H1 (cell line): Measurements from ENCODE around the gene ATP6V0E2. TPM values are rescaled to one million over a fixed set of nuclear protein-coding genes. Genes with fewer than 3 reads are reported as not detected.

ENCODE experiments used
- CTCF ChIA-PET: fragments of 300-600 bp; sonication (Branson Sonifier 250); formaldehyde crosslinking; loops from one replicate; lab custom pipeline; 2021; ENCODE audit not compliant: partially characterized antibody; lab: Charles Lee
- POLR2A ChIA-PET: fragments of 300-600 bp; sonication (Branson Sonifier 250); formaldehyde crosslinking; loops from one replicate; lab custom pipeline; 2021; ENCODE audit warnings: inconsistent platforms; ENCODE audit not compliant: partially characterized antibody; lab: Charles Lee
- DNase-seq, 2 experiments: peaks; one replicate each; pipeline versions ENCODE4 v3.0.0 to v3.0.0-alpha.2; 2010 to 2022; ENCODE audit warnings: low spot score in 2 of 2, low read depth in 1 of 2, mixed read lengths in 1 of 2
- FAIRE-seq: peaks from 2 replicates; lab custom pipeline; 2011; peaks lifted over from hg19 to GRCh38; lab: Jason Lieb, UNC
- H2AFZ ChIP-seq: 2 replicates; pipeline ENCODE4 v1.8.1; 2012; ENCODE audit warnings: low read length, inconsistent platforms
- H2AK5ac ChIP-seq: 2 replicates; pipeline ENCODE4 v1.6.1; 2013; ENCODE audit warnings: low read depth, low read length
- H2BK120ac ChIP-seq: replicated peaks from 2 replicates; pipeline ENCODE3; 2013; ENCODE audit warnings: low read depth, low read length, inconsistent platforms
- H2BK12ac ChIP-seq: 2 replicates; pipeline ENCODE4 v1.6.1; 2013; ENCODE audit warnings: low read depth, low read length
- H2BK15ac ChIP-seq: 2 replicates; pipeline ENCODE4 v1.6.1; 2013; ENCODE audit warnings: low read length
- H2BK20ac ChIP-seq: 2 replicates; pipeline ENCODE4 v1.6.1; 2013; ENCODE audit warnings: low read length
- H2BK5ac ChIP-seq: 2 replicates; pipeline ENCODE4 v1.6.1; 2013; ENCODE audit warnings: low read depth, low read length
- H3K14ac ChIP-seq: 2 replicates; pipeline ENCODE4 v1.6.1; 2013; ENCODE audit warnings: inconsistent platforms; ENCODE audit not compliant: insufficient read length
- H3K18ac ChIP-seq: 2 replicates; pipeline ENCODE4 v1.6.1; 2013; ENCODE audit warnings: low read length; ENCODE audit errors: extremely low read depth
- H3K23ac ChIP-seq: 2 replicates; pipeline ENCODE4 v1.6.1; 2013; ENCODE audit warnings: inconsistent platforms; ENCODE audit not compliant: insufficient read length
- H3K23me2 ChIP-seq: 2 replicates; pipeline ENCODE4 v1.6.1; 2013; ENCODE audit warnings: low read depth, low read length
- H3K27ac ChIP-seq: 2 replicates; pipeline ENCODE4 v1.6.1; 2011; ENCODE audit warnings: low read depth, low read length, inconsistent platforms
- H3K27me3 ChIP-seq, 4 experiments: replicated peaks in 1 of 4; 1 replicate in 1 of 4; 2 replicates in 3 of 4; pipeline versions ENCODE4 v1.6.1 to v1.8.1; 2011 to 2013; ENCODE audit warnings: low read length in 3 of 4, mild to moderate bottlenecking in 3 of 4, inconsistent platforms in 2 of 4, mixed read lengths in 2 of 4, moderate library complexity in 1 of 4; ENCODE audit not compliant: control insufficient read depth in 3 of 4, insufficient read depth in 3 of 4; ENCODE audit errors: extremely low read depth in 1 of 4
- H3K36me3 ChIP-seq, 4 experiments: 2 replicates each; pipeline versions ENCODE4 v1.6.1 to v1.8.1; 2011 to 2013; ENCODE audit warnings: mild to moderate bottlenecking in 4 of 4, low read length in 3 of 4, moderate library complexity in 2 of 4, control low read depth in 1 of 4, inconsistent platforms in 1 of 4; ENCODE audit not compliant: insufficient read depth in 4 of 4, control insufficient read depth in 2 of 4
- H3K4ac ChIP-seq: replicated peaks from 2 replicates; pipeline ENCODE3; 2013; ENCODE audit warnings: low read length, low read depth, mixed read lengths, inconsistent platforms; ENCODE audit not compliant: insufficient read length
- H3K4me1 ChIP-seq, 4 experiments: replicated peaks in 1 of 4; 1 replicate in 1 of 4; 2 replicates in 3 of 4; pipeline versions ENCODE4 v1.6.1 to v1.8.1; 2011 to 2013; ENCODE audit warnings: low read length in 3 of 4, inconsistent platforms in 2 of 4, mixed read lengths in 1 of 4; ENCODE audit not compliant: insufficient read depth in 4 of 4, control insufficient read depth in 3 of 4
- H3K4me2 ChIP-seq, 2 experiments: 2 replicates each; pipeline versions ENCODE4 v1.6.1 to v1.8.1; 2011 to 2013; ENCODE audit warnings: low read depth in 2 of 2, low read length in 2 of 2, control low read depth in 1 of 2, inconsistent platforms in 1 of 2, mild to moderate bottlenecking in 1 of 2; ENCODE audit not compliant: insufficient read depth in 1 of 2
- H3K4me3 ChIP-seq, 4 experiments: fragments of 200-600, 300-600 bp in 1 of 4; sonication (generic), shearing (Covaris generic), sonication (Bioruptor Twin) in 1 of 4; 2 replicates each; pipeline versions ENCODE4 v1.5.1 to v1.8.1; 2011 to 2016; ENCODE audit warnings: low read length in 4 of 4, low read depth in 3 of 4, control low read depth in 2 of 4, inconsistent platforms in 2 of 4, mild to moderate bottlenecking in 2 of 4, mixed read lengths in 1 of 4, moderate library complexity in 1 of 4; ENCODE audit not compliant: insufficient read depth in 2 of 4; ENCODE audit errors: extremely low read depth in 1 of 4
- H3K56ac ChIP-seq: replicated peaks from 2 replicates; pipeline ENCODE3; 2013; ENCODE audit warnings: low read depth, mild to moderate bottlenecking, mixed read lengths, low read length, inconsistent platforms; ENCODE audit not compliant: insufficient read length
- H3K79me1 ChIP-seq: 2 replicates; pipeline ENCODE4 v1.6.1; 2013; ENCODE audit warnings: low read depth, low read length, control low read depth
- H3K79me2 ChIP-seq, 2 experiments: 2 replicates each; pipeline versions ENCODE4 v1.6.1 to v1.8.1; 2012 to 2013; ENCODE audit warnings: low read length in 2 of 2, mild to moderate bottlenecking in 2 of 2, inconsistent platforms in 1 of 2; ENCODE audit not compliant: insufficient read depth in 2 of 2, control insufficient read depth in 1 of 2
- H3K9ac ChIP-seq, 4 experiments: replicated peaks in 1 of 4; 1 replicate in 1 of 4; 2 replicates in 3 of 4; pipeline versions ENCODE4 v1.6.1 to v1.8.1; 2011 to 2013; ENCODE audit warnings: low read depth in 3 of 4, low read length in 3 of 4, control low read depth in 2 of 4, mild to moderate bottlenecking in 2 of 4, moderate library complexity in 2 of 4, inconsistent platforms in 1 of 4; ENCODE audit errors: extremely low read depth in 1 of 4
- H3K9me3 ChIP-seq, 2 experiments: 2 replicates each; pipeline versions ENCODE4 v1.6.1 to v1.8.1; 2012 to 2013; ENCODE audit warnings: mild to moderate bottlenecking in 2 of 2, moderate library complexity in 2 of 2, control low read depth in 1 of 2, inconsistent platforms in 1 of 2, low read depth in 1 of 2, low read length in 1 of 2, mixed read lengths in 1 of 2; ENCODE audit not compliant: insufficient read depth in 2 of 2
- H4K20me1 ChIP-seq, 2 experiments: replicated peaks in 1 of 2; 2 replicates each; pipeline versions ENCODE3 to v1.8.1; 2011 to 2013; ENCODE audit warnings: inconsistent platforms in 2 of 2, low read length in 2 of 2, mild to moderate bottlenecking in 1 of 2; ENCODE audit not compliant: insufficient read depth in 2 of 2, control insufficient read depth in 1 of 2
- H4K5ac ChIP-seq: 2 replicates; pipeline ENCODE4 v1.6.1; 2013; ENCODE audit warnings: low read length, low read depth, mixed read lengths, inconsistent platforms; ENCODE audit not compliant: insufficient read length
- H4K8ac ChIP-seq: 2 replicates; pipeline ENCODE4 v1.8.0; 2013; ENCODE audit warnings: mild to moderate bottlenecking, moderate library complexity, low read length, inconsistent platforms; ENCODE audit not compliant: insufficient read depth; ENCODE audit errors: extremely low read depth
- H4K91ac ChIP-seq: replicated peaks from 2 replicates; pipeline ENCODE3; 2013; ENCODE audit warnings: low read length, mixed read lengths, inconsistent platforms; ENCODE audit not compliant: insufficient read length
- BACH1 ChIP-seq: IDR thresholded peaks from 2 replicates; pipeline ENCODE4 v1.6.1; 2012; ENCODE audit warnings: low read length, improper control_type of control experiment
- CBX5 ChIP-seq: fragments of 300-800, 300-1000 bp; sonication (generic); IDR thresholded peaks from 2 replicates; pipeline ENCODE4 v1.7.1; 2016; ENCODE audit warnings: antibody characterized with exemption, low read length, low read depth
- CBX8 ChIP-seq: fragments of 300-800, 300-1000 bp; sonication (generic); IDR thresholded peaks from 2 replicates; pipeline ENCODE4 v1.7.1; 2016; ENCODE audit warnings: low read depth, low read length, borderline replicate concordance
- CEBPB ChIP-seq: IDR thresholded peaks from 2 replicates; pipeline ENCODE4 v1.6.1; 2012; ENCODE audit warnings: low read depth, low read length
- CHD2 ChIP-seq: IDR thresholded peaks from 2 replicates; pipeline ENCODE4 v1.6.1; 2012; ENCODE audit warnings: low read length, improper control_type of control experiment
- CREB1 ChIP-seq: IDR thresholded peaks from 2 replicates; pipeline ENCODE4 v1.6.1; 2012; ENCODE audit warnings: inconsistent platforms
- GABPA ChIP-seq: IDR thresholded peaks from 2 replicates; pipeline ENCODE4 v1.6.1; 2011; ENCODE audit warnings: mild to moderate bottlenecking, low read length, moderate library complexity, borderline replicate concordance; ENCODE audit not compliant: insufficient read depth
- HDAC2 ChIP-seq, 2 experiments: fragments of 300-600 bp in 1 of 2; sonication (generic) in 1 of 2; IDR thresholded peaks; 2 replicates each; pipeline ENCODE4 v1.6.1; 2011 to 2012; ENCODE audit warnings: low read depth in 2 of 2, low read length in 2 of 2, mild to moderate bottlenecking in 2 of 2, moderate library complexity in 2 of 2, borderline replicate concordance in 1 of 2, inconsistent platforms in 1 of 2
- KDM4A ChIP-seq: IDR thresholded peaks from one replicate; pipeline ENCODE4 v1.7.1; 2012; ENCODE audit warnings: low read depth, mild to moderate bottlenecking, moderate library complexity, low read length, inconsistent platforms; ENCODE audit not compliant: severe bottlenecking
- KDM5A ChIP-seq: fragments of 200-600 bp; IDR thresholded peaks from 2 replicates; pipeline ENCODE4 v1.7.1; 2012; ENCODE audit warnings: mild to moderate bottlenecking, low read length, inconsistent platforms, mixed read lengths
- NANOG ChIP-seq: IDR thresholded peaks from 2 replicates; pipeline ENCODE4 v1.6.1; 2011; ENCODE audit warnings: low read length, low read depth, mild to moderate bottlenecking, inconsistent platforms; ENCODE audit not compliant: insufficient read depth, poor library complexity, severe bottlenecking
- NRF1 ChIP-seq: IDR thresholded peaks from 2 replicates; pipeline ENCODE4 v1.6.1; 2011; ENCODE audit warnings: mild to moderate bottlenecking, low read depth, low read length, improper control_type of control experiment
- RXRA ChIP-seq: IDR thresholded peaks from 2 replicates; pipeline ENCODE4 v1.6.1; 2011; ENCODE audit warnings: low read depth, mild to moderate bottlenecking, low read length, moderate library complexity; ENCODE audit not compliant: insufficient read depth
- SP2 ChIP-seq: IDR thresholded peaks from 2 replicates; pipeline ENCODE4 v1.6.1; 2012; ENCODE audit warnings: mild to moderate bottlenecking, low read length, inconsistent platforms
- SP4 ChIP-seq: IDR thresholded peaks from 2 replicates; pipeline ENCODE4 v1.6.1; 2012; ENCODE audit warnings: low read length, inconsistent platforms
- TCF12 ChIP-seq: IDR thresholded peaks from 2 replicates; pipeline ENCODE4 v1.6.1; 2011; ENCODE audit warnings: low read depth, mild to moderate bottlenecking, low read length
- WGBS, 2 experiments: shearing (Covaris generic) in 1 of 2; methylation state at CpG; one replicate each; pipeline versions ENCODE4 v1.1.6 to v1.1.7; 2013 to 2015; ENCODE audit warnings: low lambda C conversion rate in 2 of 2, mixed read lengths in 2 of 2, inconsistent platforms in 1 of 2, low coverage in 1 of 2, missing lambda C conversion rate in 1 of 2; ENCODE audit not compliant: insufficient replicate concordance in 2 of 2, insufficient coverage in 1 of 2, insufficient read length in 1 of 2; ENCODE audit errors: extremely low coverage in 1 of 2, missing lambda C conversion rate in 1 of 2; 5-methylcytosine and 5-hydroxymethylcytosine counted together
- polyA plus RNA-seq, 7 experiments: library from polyadenylated mRNA; depleted of rRNA in 3 of 7; stranded (reverse) in 5 of 7; unstranded in 2 of 7; fragments of >200 nt in 5 of 7; fragments of 200-250 nt in 2 of 7; gene quantifications; 1 replicate in 5 of 7; 2 replicates in 1 of 7; 4 replicates in 1 of 7; pipeline versions ENCODE4 v1.2.1 to v1.2.3, GENCODE V29; 2011 to 2013; ENCODE audit warnings: missing spikeins in 2 of 7, mixed read lengths in 2 of 7
- total RNA-seq: library from RNA; stranded (reverse); fragmentation: NEBNext Ultra II Directional; extraction: Animal tissue kit (Norgen Biotek cat#: 25700); gene quantifications from 2 replicates; pipeline ENCODE4 v1.2.1, GENCODE V29; 2021

Gene ATP6V0E2
- total and polyA plus RNA-seq, 2 of the 8 experiments (the other 6 are each of a cell fraction or from before 2014, with no cell fraction given): 26.1 to 47.9 TPM

DNA sequence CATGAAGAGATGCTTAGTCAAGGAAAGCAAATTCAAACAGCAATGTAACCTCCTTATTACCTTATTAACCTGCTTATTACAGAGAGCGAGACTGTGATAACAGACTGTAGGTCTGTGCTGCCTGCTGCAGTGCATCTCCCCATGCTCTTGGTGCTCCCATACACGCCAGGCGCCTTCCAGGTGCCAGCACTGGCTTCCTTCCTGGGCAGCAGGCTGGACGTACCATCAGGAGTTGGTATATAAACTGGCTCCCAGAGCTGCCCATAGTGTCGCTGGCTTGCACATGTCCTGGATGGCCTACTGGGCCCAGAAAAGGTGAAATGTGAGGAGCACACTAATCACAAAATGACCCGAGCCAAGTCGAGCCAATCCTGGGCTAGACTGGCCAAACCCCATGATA lies 13.5 kb downstream of the ATP6V0E2 start:
- peaks cover 0 to 1% of the 10 kb centered on the region in 2 experiments for H4K20me1 ChIP-seq
- H3K23me2 ChIP-seq: no peaks in the 10 kb centered on the region
- H3K9me3 ChIP-seq: no peaks in the 10 kb centered on the region
- no peak overlapping the region for H3K4ac ChIP-seq
- H3K4me2 ChIP-seq: no peak overlapping the region
- H2BK15ac ChIP-seq: no peak overlapping the region
- no peak overlapping the region for H4K5ac ChIP-seq
- FAIRE-seq (no peak), DNase-seq (no peak)
- H2AK5ac ChIP-seq: no peak overlapping the region
- no peak overlapping the region for H3K9ac ChIP-seq
- H2BK12ac ChIP-seq: no peak overlapping the region
- no peak overlapping the region for H2BK20ac ChIP-seq
- peak overlapping the region; percentile 54 for H2BK120ac ChIP-seq
- H3K27me3 ChIP-seq: no peaks in the 10 kb centered on the region
- no peaks in the 10 kb centered on the region for H3K79me1 ChIP-seq
- H3K14ac ChIP-seq: no peak overlapping the region
- no peak overlapping the region for H3K27ac ChIP-seq
- ChIA-PET CTCF (no interaction called here), POLR2A (no interaction called here)
- H3K4me1 ChIP-seq: peaks cover 5 to 9% (median 5%) of the 10 kb centered on the region in 4 experiments; a peak in 6 of 7 replicates
- H3K23ac ChIP-seq: no peak overlapping the region
- H3K18ac ChIP-seq: no peak overlapping the region
- peak overlapping the region; percentile 54 for H4K91ac ChIP-seq
- H2AFZ ChIP-seq: no peak overlapping the region
- 85% methylated on average over 7 of the region's 7 CpGs; no CpG with 5 or more reads in 1 of the 2 experiments for WGBS, 2 experiments
- H3K4me3 ChIP-seq: no peak overlapping the region
- no peak overlapping the region for H2BK5ac ChIP-seq
- no peaks in the 10 kb centered on the region for H3K79me2 ChIP-seq
- H3K56ac ChIP-seq: no peak overlapping the region
- no peak overlapping the region for H4K8ac ChIP-seq
- H3K36me3 ChIP-seq: no peaks in the 10 kb centered on the region; a peak in 1 of 8 replicates
- TF ChIP-seq NANOG (no peak), SP4 (no peak), BACH1 (no peak), RXRA (no peak), GABPA (no peak), TCF12 (no peak), KDM4A (no peak), SP2 (no peak), CHD2 (no peak), NRF1 (no peak), CBX5 (no peak), HDAC2 (IDR thresholded peaks at IDR 0.05; ENCODE audit: borderline replicate concordance in 1 of 2, low read depth in 2 of 2, low read length in 2 of 2) (no peak), CREB1 (no peak), CBX8 (no peak), CEBPB (no peak), KDM5A (no peak)
